ENCODE data around the gene LMOD1.

DNA sequence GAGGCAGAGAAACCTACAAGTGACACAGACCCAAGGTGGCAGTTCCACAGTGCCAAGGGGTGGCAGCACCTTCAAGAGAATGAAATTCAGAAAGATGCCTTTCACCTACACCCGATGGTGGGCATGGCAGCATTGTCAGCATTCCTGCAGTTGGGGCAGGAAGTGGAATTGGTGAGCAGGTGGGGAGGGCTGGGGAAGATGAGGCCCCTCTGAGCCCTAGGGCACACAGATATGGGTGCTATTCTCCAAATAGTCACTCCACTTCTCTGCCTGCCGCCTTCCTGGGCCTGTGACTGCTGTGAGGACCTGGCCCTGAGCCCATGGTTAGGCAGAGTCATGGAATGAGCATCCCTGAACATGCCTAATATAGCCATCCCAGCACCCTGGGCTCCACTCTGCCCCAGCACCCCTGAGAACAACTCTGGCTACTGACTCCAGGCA lies 49.4 kb downstream of the LMOD1 start:
- peak in 1 of 2 donors; percentile 20 for TF ChIP-seq CTCF (conservative IDR thresholded peaks at IDR 0.05 in 1 of 2, IDR thresholded peaks at IDR 0.05 in 1 of 2; ENCODE audit: low read depth in 1 of 2, low read length in 2 of 2)
- no peak for TF ChIP-seq EZH2 (IDR thresholded peaks at IDR 0.05; ENCODE audit: low read length, missing control alignments)

Measured in fibroblast of lung (primary cell).